H9 (cell line): ENCODE data around the gene ZNF423. TPM values are rescaled to one million over a fixed set of nuclear protein-coding genes. Genes with fewer than 3 reads are reported as not detected.

ENCODE experiments used
- DNase-seq: peaks from one replicate; pipeline ENCODE4 v3.0.0-alpha.2; 2017
- H2AFZ ChIP-seq: one replicate; pipeline ENCODE4 v1.6.1; 2013; ENCODE audit warnings: mild to moderate bottlenecking, low read length, control low read depth, moderate library complexity
- H2AK5ac ChIP-seq: 2 replicates; pipeline ENCODE4 v1.6.1; 2013; ENCODE audit warnings: low read length, control low read depth, mixed read lengths; ENCODE audit not compliant: insufficient read length
- H2BK120ac ChIP-seq: one replicate; pipeline ENCODE4 v1.6.1; 2013; ENCODE audit warnings: low read depth, mild to moderate bottlenecking, low read length, control low read depth, inconsistent platforms; ENCODE audit not compliant: poor library complexity, severe bottlenecking
- H2BK12ac ChIP-seq: 2 replicates; pipeline ENCODE4 v1.6.1; 2013; ENCODE audit warnings: low read length, control low read depth, mixed read lengths, low read depth; ENCODE audit not compliant: insufficient read length
- H2BK15ac ChIP-seq: 2 replicates; pipeline ENCODE4 v1.6.1; 2013; ENCODE audit warnings: low read depth, low read length, control low read depth
- H2BK20ac ChIP-seq: one replicate; pipeline ENCODE4 v1.6.1; 2013; ENCODE audit warnings: low read depth, mild to moderate bottlenecking, low read length, control low read depth, inconsistent platforms; ENCODE audit not compliant: poor library complexity, severe bottlenecking
- H2BK5ac ChIP-seq: 2 replicates; pipeline ENCODE4 v1.6.1; 2013; ENCODE audit warnings: low read length, control low read depth, mixed read lengths; ENCODE audit not compliant: insufficient read length
- H3K14ac ChIP-seq: 2 replicates; pipeline ENCODE4 v1.6.1; 2013; ENCODE audit warnings: low read length, control low read depth; ENCODE audit not compliant: insufficient read depth
- H3K18ac ChIP-seq: 2 replicates; pipeline ENCODE4 v1.6.1; 2013; ENCODE audit warnings: low read depth, mild to moderate bottlenecking, mixed read lengths, low read length, control low read depth; ENCODE audit not compliant: insufficient read length
- H3K23ac ChIP-seq: 2 replicates; pipeline ENCODE4 v1.6.1; 2013; ENCODE audit warnings: low read length, control low read depth, mixed read lengths, low read depth; ENCODE audit not compliant: insufficient read length
- H3K23me2 ChIP-seq: 2 replicates; pipeline ENCODE4 v1.6.1; 2013; ENCODE audit warnings: low read depth, mild to moderate bottlenecking, mixed read lengths, low read length, control low read depth; ENCODE audit not compliant: insufficient read length, poor library complexity, severe bottlenecking
- H3K27ac ChIP-seq: 2 replicates; pipeline ENCODE4 v1.5.1; 2013; ENCODE audit warnings: low read length, control low read depth, mixed read lengths, low read depth; ENCODE audit not compliant: insufficient read length
- H3K27me3 ChIP-seq: 2 replicates; pipeline ENCODE4 v1.6.1; 2013; ENCODE audit warnings: low read length, control low read depth, inconsistent platforms; ENCODE audit not compliant: insufficient read depth
- H3K4ac ChIP-seq: 2 replicates; pipeline ENCODE4 v1.6.1; 2013; ENCODE audit warnings: low read depth, mild to moderate bottlenecking, control low read depth, inconsistent platforms, low read length, moderate library complexity
- H3K4me1 ChIP-seq: 2 replicates; pipeline ENCODE4 v1.6.1; 2013; ENCODE audit warnings: low read length, control low read depth, inconsistent platforms; ENCODE audit not compliant: insufficient read depth
- H3K4me2 ChIP-seq: 2 replicates; pipeline ENCODE4 v1.6.1; 2013; ENCODE audit warnings: low read length, control low read depth, mixed read lengths; ENCODE audit not compliant: insufficient read length, insufficient read depth
- H3K56ac ChIP-seq: 2 replicates; pipeline ENCODE4 v1.6.1; 2013; ENCODE audit warnings: low read depth, mild to moderate bottlenecking, mixed read lengths, low read length, control low read depth; ENCODE audit not compliant: insufficient read length
- H3K79me1 ChIP-seq: 2 replicates; pipeline ENCODE4 v1.6.1; 2013; ENCODE audit warnings: low read depth, mild to moderate bottlenecking, moderate library complexity, low read length, control low read depth, inconsistent platforms; ENCODE audit not compliant: insufficient read depth, poor library complexity, severe bottlenecking
- H3K79me2 ChIP-seq: 2 replicates; pipeline ENCODE4 v1.6.1; 2013; ENCODE audit warnings: low read length, control low read depth, inconsistent platforms; ENCODE audit not compliant: insufficient read depth
- H3K9ac ChIP-seq: 2 replicates; pipeline ENCODE4 v1.6.1; 2013; ENCODE audit warnings: low read length, control low read depth, mixed read lengths; ENCODE audit not compliant: insufficient read length; ENCODE audit errors: extremely low read depth
- H3K9me3 ChIP-seq: one replicate; pipeline ENCODE4 v1.6.1; 2013; ENCODE audit warnings: low read depth, low read length, inconsistent platforms; ENCODE audit not compliant: control insufficient read depth
- H3T11ph ChIP-seq: one replicate; pipeline ENCODE4 v1.6.1; 2013; ENCODE audit warnings: mild to moderate bottlenecking, low read length, control low read depth, inconsistent platforms
- H4K20me1 ChIP-seq: one replicate; pipeline ENCODE4 v1.6.1; 2013; ENCODE audit not compliant: control insufficient read depth, insufficient read length, insufficient read depth
- H4K5ac ChIP-seq: 2 replicates; pipeline ENCODE4 v1.6.1; 2013; ENCODE audit warnings: low read depth, mild to moderate bottlenecking, mixed read lengths, low read length, control low read depth; ENCODE audit not compliant: insufficient read length
- H4K8ac ChIP-seq: replicated peaks from 2 replicates; pipeline ENCODE4 v1.6.1; 2013; ENCODE audit warnings: low read length, control low read depth, mixed read lengths, low read depth; ENCODE audit not compliant: insufficient read length
- H4K91ac ChIP-seq: 2 replicates; pipeline ENCODE4 v1.6.1; 2013; ENCODE audit warnings: low read depth, mild to moderate bottlenecking, moderate library complexity, mixed read lengths, low read length, control low read depth; ENCODE audit not compliant: insufficient read length
- H3K27ac Mint-ChIP-seq, 3 experiments: 2 replicates in 2 of 3; 3 replicates in 1 of 3; pipeline ENCODE4 v1.8.0; 2020 to 2021; ENCODE audit warnings: mixed read lengths in 3 of 3, mild to moderate bottlenecking in 1 of 3, moderate library complexity in 1 of 3
- H3K27me3 Mint-ChIP-seq: 2 replicates; pipeline ENCODE4 v1.8.0; 2021; ENCODE audit warnings: low read depth, mild to moderate bottlenecking, moderate library complexity, mixed read lengths
- H3K36me3 Mint-ChIP-seq, 3 experiments: 2 replicates in 2 of 3; 3 replicates in 1 of 3; pipeline ENCODE4 v1.8.0; 2020 to 2021; ENCODE audit warnings: low read depth in 3 of 3, mixed read lengths in 3 of 3; ENCODE audit not compliant: insufficient read depth in 1 of 3
- H3K4me1 Mint-ChIP-seq, 2 experiments: 2 replicates each; pipeline ENCODE4 v1.8.0; 2020; ENCODE audit warnings: mixed read lengths in 2 of 2
- H3K4me3 Mint-ChIP-seq, 2 experiments: 2 replicates in 1 of 2; 3 replicates in 1 of 2; pipeline ENCODE4 v1.8.0; 2020 to 2021; ENCODE audit warnings: mild to moderate bottlenecking in 2 of 2, mixed read lengths in 2 of 2, moderate library complexity in 1 of 2
- H3K9me3 Mint-ChIP-seq, 2 experiments: 2 replicates in 1 of 2; 3 replicates in 1 of 2; pipeline ENCODE4 v1.8.0; 2020; ENCODE audit warnings: mild to moderate bottlenecking in 2 of 2, mixed read lengths in 2 of 2, moderate library complexity in 1 of 2
- WGBS: extraction: QIAGEN DNeasy Blood & Tissue Kit; methylation state at CpG from one replicate; pipeline ENCODE4 v1.1.7; 2013; ENCODE audit warnings: missing lambda C conversion rate, low lambda C conversion rate, mixed read lengths; ENCODE audit not compliant: insufficient read length; ENCODE audit errors: extremely low coverage; 5-methylcytosine and 5-hydroxymethylcytosine counted together
- total RNA-seq: library from RNA; stranded (reverse); gene quantifications from 2 replicates; pipeline ENCODE4 v1.2.1, GENCODE V29; 2021
- TF ChIP-seq, protein P1 (sequence below): fragments of 200-600 bp; sonication (generic); conservative IDR thresholded peaks from 3 replicates; pipeline ENCODE4 v1.8.0; 2021; ENCODE audit warnings: antibody characterized with exemption, mild to moderate bottlenecking

The ZNF423 gene
- total RNA-seq, 1 experiment from 2014 or later: 51.5 TPM

DNA sequence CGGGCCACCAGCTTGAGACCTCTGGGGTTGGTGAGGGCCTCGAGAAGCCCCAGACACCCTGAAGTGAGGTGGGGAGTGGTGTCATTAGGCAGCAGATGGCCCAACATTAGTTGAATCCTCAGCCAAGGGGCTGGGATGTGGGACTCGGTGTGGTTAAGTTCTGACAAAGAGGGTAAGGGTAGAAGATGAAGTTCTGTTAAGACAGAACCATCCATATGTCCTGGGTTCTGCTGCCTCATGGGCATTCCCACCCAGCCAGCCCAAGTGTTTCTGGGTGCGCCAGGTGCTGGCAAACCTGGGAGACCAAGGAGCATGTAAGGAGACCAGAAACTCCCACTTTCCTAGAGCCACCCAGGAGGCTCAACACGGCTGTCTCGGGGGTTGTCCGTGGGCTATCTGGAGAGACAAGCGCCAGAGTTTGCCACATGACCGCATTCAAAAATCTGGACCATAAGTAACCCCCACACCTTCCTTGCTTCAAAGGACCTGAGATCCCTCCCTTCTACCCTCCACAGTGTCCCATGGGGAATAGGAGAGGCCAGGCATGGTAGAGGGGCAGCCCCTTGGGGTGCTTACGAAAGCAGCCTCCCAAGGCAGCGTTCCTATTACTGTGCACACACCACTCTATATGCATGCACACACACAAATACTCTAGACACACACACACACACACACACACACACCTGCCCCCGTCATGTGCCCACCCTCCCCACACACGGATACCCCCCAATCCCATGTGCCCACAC lies 353.6 kb downstream of the ZNF423 start:
- Histone ChIP-seq H2BK120ac (no peak overlapping the region), H4K8ac (no peak overlapping the region), H3K23me2 (no peaks in the 10 kb centered on the region), H4K91ac (no peak overlapping the region), H2AFZ (no peak overlapping the region), H3K14ac (no peak overlapping the region), H3K9me3 (no peaks in the 10 kb centered on the region), H3K79me1 (no peaks in the 10 kb centered on the region), H2BK12ac (no peak overlapping the region), H2BK15ac (no peak overlapping the region), H3K79me2 (no peaks in the 10 kb centered on the region), H2AK5ac (no peak overlapping the region), H3K27ac (no peak overlapping the region), H4K5ac (no peak overlapping the region), H3K4me2 (no peak overlapping the region), H3K23ac (no peak overlapping the region), H3K18ac (no peak overlapping the region), H4K20me1 (no peaks in the 10 kb centered on the region), H3T11ph (no peak overlapping the region), H3K4me1 (no peaks in the 10 kb centered on the region), H2BK20ac (no peak overlapping the region), H2BK5ac (no peak overlapping the region), H3K56ac (no peak overlapping the region), H3K27me3 (no peaks in the 10 kb centered on the region), H3K9ac (no peak overlapping the region), H3K4ac (no peak overlapping the region)
- no CpG with 5 or more reads among the region's 13 CpGs for WGBS
- H3K9me3 Mint-ChIP-seq: no peaks in the 10 kb centered on the region
- TF ChIP-seq, protein P1, sequence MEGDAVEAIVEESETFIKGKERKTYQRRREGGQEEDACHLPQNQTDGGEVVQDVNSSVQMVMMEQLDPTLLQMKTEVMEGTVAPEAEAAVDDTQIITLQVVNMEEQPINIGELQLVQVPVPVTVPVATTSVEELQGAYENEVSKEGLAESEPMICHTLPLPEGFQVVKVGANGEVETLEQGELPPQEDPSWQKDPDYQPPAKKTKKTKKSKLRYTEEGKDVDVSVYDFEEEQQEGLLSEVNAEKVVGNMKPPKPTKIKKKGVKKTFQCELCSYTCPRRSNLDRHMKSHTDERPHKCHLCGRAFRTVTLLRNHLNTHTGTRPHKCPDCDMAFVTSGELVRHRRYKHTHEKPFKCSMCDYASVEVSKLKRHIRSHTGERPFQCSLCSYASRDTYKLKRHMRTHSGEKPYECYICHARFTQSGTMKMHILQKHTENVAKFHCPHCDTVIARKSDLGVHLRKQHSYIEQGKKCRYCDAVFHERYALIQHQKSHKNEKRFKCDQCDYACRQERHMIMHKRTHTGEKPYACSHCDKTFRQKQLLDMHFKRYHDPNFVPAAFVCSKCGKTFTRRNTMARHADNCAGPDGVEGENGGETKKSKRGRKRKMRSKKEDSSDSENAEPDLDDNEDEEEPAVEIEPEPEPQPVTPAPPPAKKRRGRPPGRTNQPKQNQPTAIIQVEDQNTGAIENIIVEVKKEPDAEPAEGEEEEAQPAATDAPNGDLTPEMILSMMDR: no peak
- H3K27ac Mint-ChIP-seq: peak overlapping the region in 2 of 3 experiments; percentile 59 to 69; a peak in 2 of 7 replicates
- H3K27me3 Mint-ChIP-seq: no peaks in the 10 kb centered on the region; the same call in 1 of the 2 replicates
- peaks cover 0 to 9% of the 10 kb centered on the region in 2 experiments; a peak in 2 of 4 replicates for H3K4me1 Mint-ChIP-seq
- DNase-seq: no peak
- H3K36me3 Mint-ChIP-seq: peaks cover 0 to 5% (median 2%) of the 10 kb centered on the region in 3 experiments; a peak in 2 of 7 replicates
- no peak overlapping the region for H3K4me3 Mint-ChIP-seq
